GM18867 (cell line): Measurements from ENCODE around the gene ADCY3.

ENCODE experiments used
- ATAC-seq: cut with Tn5 transposase; IDR thresholded peaks from one replicate; pipeline ENCODE4 v1.9.1; 2021; ENCODE audit warnings: mild to moderate bottlenecking, moderate library complexity; ENCODE audit not compliant: unreplicated experiment

The ADCY3 gene

GRCh38 chr2:24907116-24907515, 12.9 kb downstream of the ADCY3 start:
- no peak for ATAC-seq

DNA sequence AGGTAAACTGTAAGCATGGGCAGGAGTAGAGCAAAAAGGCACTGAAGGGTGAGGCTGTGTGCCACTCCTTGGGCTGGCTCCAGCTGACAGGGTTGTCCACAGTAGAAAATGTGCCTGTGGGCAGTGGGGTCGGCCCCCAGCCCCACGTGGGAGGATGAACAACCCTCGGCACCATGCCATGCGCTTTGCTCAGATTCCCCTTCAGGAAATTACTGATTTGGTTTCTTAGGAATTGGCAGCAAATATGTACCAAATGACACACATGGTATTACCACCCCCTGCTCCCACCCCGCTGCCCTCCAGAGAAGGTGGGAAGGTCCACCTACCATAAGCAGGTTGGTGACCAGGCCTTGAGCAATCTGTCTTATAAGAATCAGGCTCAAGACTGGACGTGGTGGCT, 13.6 kb downstream of the ADCY3 start:
- ATAC-seq, result no peak

DNA sequence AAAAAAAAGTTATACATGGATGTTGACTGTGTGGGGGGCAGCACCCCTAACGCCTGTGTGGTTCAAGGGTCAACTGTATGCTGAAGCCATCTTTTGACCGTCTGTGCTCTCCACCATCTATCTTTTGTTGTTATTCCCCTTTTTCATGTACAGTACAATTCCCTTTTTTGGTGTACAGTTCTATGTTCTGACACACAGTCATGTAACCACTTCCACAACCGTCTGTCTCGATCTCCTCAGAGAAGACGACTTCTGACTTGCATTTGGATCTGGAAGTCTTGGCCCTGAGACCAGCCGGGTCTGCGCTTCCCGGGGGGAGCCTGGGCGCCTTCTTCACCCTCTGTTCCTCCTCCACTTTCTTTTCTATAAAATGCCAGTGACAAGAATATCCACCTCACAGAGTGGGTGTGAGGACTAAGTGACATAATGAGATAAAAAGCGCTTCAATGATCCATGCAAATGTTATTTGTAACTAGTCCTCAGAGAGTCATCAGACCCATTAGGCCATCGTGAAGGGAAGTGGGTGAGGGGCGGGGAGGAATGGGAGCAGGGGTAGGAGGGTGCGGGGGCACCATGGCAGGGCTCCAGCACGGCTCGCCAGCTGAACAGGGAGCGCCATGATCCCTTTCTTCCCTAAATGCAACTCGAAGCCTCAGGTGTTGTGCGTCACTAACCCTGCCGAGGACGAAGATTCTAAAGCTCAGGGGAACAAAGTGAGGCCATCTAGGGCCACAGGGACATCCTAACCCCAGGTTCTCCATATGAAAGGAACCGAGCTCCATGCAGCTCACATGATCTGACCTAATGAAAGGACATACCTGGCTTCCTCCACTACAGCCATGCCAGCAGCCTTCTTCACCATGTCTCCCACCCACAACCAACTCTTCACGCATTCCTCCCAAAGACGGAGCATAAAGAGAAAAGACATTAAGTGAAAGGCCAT, 16.6 kb downstream of the ADCY3 start:
- no peak for ATAC-seq

GRCh38 chr2:24899361-24899910, 20.6 kb downstream of the ADCY3 start:
- no peak for ATAC-seq

DNA sequence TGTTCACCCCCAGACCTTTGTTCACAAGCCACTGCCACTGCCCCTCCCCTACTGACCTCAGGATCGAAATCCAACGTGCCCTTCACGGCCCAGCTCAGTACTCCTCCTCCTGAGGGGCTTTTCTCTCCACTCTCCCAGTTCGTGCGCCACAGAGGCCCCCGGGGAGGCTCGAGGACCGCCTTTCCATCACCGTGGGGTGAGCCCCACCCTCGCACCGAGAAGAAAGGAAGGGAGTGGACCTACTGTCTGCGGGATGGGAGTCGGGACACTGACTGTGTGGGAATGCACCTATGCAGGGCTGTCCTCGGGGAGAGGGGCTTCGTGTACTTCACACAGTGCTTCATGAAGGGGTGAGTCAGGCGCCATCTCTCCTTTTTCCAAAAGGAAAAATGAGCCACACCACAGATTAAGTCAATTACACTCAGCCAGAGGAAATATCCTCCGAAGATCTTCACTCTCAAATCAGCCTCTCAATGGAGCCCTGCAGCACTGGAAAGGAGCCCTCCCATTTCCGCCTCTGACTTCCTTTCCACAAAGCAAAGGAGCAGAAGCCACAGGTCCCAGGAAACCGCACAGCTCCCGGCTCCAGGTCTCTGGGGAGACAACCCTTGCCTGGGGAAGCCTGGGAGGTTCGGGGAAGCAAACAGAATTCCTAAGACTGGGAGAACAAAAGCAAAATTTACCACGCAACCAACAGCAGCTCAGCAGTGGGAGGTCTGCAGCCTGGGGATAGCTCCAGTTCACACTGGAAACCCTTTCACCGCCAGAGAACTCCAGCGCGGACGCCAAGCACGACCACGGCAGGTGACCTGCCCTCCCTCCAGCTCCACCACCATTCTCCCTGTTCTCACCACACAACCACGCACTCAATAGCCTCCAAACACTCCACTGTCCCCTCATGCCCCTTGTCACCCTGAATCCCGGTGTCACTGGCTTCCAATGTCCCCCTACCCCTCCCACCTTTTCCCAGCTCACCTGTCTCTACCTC, 21.6 kb downstream of the ADCY3 start:
- ATAC-seq, result no peak

GRCh38 chr2:24894750-24895149, 25.3 kb downstream of the ADCY3 start:
- ATAC-seq, result no peak

DNA sequence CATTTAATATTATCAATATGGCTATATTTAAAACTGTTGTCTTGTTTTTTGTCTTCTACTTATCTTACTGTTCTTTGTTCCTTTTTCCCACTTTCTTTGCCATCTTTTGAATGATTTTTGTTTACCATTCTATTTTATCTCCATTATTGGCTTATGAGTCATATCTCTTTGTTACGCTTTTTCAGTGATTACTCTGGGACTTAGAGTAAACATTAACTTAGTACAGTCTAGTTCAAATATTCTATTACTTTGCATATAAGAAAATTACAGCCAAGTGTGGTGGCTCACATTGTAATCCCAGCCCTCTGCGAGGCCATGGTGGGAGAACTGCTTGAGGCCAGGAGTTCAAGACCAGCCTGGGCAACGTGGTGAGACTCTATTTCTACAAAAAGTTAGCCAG, 26.1 kb downstream of the ADCY3 start:
- no peak for ATAC-seq

- ATAC-seq, result no peak
These were observed 27.1 kb downstream of the ADCY3 start for GRCh38 chr2:24892928-24893327.

GRCh38 chr2:24891201-24891600, 28.8 kb downstream of the ADCY3 start:
- no peak for ATAC-seq

- no peak for ATAC-seq
These were observed 30.8 kb downstream of the ADCY3 start for GRCh38 chr2:24889221-24889620.

DNA sequence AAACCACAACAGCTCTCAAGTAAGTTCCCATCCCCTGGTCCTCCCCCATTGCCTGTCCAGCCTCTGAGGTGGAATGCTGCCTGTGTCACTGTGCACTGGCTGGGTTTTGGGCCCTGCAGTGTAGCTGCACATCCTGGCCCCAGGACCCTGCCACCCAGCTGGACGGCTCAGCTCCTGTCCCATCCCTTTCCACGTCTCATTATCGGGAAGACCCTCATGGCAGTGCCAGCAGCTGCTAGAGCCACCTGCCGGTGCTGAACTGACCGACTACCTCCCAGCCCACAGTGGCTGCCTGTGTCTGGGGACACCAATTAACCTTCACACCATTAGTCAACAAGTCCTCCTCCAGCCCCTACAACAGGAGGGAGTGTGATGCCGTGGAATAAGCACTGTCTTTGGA, 31.9 kb downstream of the ADCY3 start:
- no peak for ATAC-seq

DNA sequence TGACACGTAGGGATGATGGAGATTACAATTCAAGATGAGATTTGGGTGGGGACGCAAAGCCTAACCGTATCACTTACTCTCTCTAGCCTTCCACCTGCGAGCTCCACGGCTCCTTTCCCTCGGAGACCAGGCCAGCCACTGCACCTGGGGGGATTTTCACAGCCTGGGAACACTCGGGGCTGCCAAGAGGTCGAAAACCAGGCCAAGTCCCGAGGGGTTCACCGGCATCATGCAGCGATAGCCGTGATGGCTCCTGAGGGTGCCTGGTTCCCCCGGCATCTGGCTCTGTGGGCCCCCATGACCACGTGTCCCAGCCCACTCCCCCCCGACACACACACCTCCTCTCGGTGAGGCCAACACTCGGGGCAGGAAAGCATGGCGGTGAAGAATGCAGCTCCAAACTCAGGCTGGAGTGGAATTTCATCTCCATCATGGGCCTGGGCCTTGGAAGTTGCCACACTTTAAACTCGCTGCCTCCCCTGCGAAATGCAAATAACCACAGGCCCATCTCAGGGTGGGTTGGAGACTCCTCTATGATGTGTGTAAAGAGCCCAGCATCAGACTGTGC, 32.6 kb downstream of the ADCY3 start:
- no peak for ATAC-seq

- ATAC-seq, result no peak
These were observed 33.2 kb downstream of the ADCY3 start for GRCh38 chr2:24886691-24887304.

DNA sequence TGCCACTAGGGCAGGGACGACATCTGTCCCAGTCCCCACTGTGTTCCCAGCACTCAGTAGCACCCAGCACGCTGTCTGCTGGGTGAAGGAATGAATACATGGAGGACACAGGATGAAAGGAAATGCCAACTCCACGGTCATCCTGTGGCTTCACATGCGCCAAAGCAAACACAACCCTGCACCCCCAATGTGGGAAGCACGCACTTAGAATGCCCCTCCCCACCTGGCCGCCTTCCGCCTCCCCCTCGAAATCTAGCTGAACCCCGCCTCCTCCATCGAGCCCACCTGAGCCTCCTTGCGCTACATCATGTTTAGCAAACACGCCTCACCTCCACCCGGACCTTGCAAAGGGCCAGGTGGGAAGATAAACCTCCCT, 33.9 kb downstream of the ADCY3 start:
- ATAC-seq, result no peak

DNA sequence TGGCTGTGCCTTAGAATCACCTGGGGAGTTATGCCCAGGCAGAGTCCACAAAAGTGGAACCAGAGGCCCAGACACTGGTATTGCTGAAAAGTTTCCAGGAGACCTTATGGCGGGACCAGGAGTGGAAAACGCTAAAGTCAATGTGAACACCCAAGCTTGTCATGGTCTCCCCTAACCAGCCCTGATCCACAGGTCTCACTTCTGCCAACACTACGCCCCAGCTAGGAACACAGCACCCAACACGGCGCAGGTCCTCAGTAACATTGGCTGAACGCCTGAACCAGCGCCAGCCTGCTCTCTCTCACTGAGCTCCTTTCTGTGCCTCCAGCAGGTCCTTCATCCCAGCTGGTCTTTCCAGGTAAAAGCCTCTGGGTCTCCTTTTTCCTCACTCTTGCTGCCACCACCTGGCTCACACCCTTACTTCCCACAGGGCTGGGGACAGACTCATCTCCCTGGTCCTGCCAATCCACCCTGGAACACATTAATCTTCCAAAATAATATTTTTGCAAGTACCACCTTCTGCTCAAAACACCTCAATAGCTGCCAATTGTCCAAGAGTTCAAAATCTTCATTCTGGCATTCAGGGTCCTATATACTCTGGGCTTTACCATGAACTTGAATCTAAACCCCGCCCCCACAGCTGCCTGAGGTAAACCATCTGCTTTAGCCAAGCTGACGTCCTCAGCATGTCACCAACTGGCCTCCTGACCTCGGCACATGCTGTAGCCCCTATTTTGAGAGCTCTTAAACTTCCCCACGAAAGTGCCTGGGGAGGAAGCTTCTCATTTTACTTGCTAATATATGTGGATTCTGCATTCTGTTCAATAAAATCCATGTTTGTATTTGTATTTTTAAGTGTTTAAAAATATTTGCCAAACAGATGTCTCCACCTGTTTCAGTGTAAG, 34.6 kb downstream of the ADCY3 start:
- ATAC-seq, result no peak

GRCh38 chr2:24883946-24884345, 36.1 kb downstream of the ADCY3 start:
- no peak for ATAC-seq

DNA sequence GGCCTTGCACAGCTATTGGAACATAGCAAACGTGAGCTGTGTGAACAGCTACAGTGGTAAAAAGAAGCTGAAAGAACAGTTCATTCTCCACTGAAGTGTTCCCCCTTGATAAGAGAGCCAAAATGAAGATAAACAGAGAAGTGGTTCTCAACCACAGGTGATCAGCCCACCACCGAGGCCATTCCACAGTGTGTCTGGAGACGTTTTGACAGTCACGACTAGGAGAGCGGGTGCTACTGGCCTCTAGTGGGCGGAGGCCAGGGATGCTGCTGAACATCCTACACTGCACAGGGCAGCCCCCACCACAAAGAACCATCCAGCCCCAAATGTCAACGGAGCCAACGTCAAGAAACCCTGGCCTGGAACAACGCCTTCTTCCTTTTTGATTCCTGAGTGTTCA, 38.4 kb downstream of the ADCY3 start:
- no peak for ATAC-seq

- ATAC-seq, result no peak
These were observed 38.9 kb downstream of the ADCY3 start for GRCh38 chr2:24881158-24881557.

GRCh38 chr2:24878341-24878740, 41.7 kb downstream of the ADCY3 start:
- no peak for ATAC-seq

GRCh38 chr2:24877646-24878045, 42.4 kb downstream of the ADCY3 start:
- no peak for ATAC-seq
